GM12892 (cell line): ENCODE results near the gene TMEM9.

ENCODE experiments used
- DNase-seq: peaks from one replicate; pipeline ENCODE4 v3.0.0; 2011; ENCODE audit not compliant: insufficient read length
- FAIRE-seq: peaks from 2 replicates; lab custom pipeline; 2011; peaks lifted over from hg19 to GRCh38; lab: Jason Lieb, UNC
- POLR2A ChIP-seq: IDR thresholded peaks from 2 replicates; pipeline ENCODE4 v1.6.1; 2011; ENCODE audit warnings: low read depth, low read length, control low read depth
- POLR2AphosphoS5 ChIP-seq: IDR thresholded peaks from 2 replicates; pipeline ENCODE4 v1.6.1; 2011; ENCODE audit warnings: low read depth, low read length, control low read depth
- TAF1 ChIP-seq: IDR thresholded peaks from 2 replicates; pipeline ENCODE4 v1.6.1; 2011; ENCODE audit warnings: low read depth, mild to moderate bottlenecking, control low read depth, low read length, borderline replicate concordance

Gene TMEM9

DNA sequence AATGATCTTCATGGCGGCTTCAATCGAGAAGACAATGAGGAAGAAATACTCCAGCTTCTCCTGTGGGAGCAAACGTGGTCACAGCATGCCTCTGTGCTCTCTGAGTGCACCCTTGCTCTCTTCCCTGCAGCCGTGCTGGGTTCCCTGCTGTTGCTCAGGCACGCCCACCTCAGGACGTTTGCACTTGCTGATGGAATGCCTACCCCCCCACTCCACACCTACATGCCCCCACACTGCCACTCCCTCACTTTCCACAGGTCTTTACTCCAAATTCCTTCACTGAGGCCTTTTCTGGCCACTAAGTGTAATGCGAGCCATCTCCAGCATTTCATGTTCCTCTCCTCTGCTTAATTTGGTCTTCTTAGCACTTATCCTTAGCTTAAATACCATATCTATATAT is 60.3 kb downstream of the TMEM9 start:
- FAIRE-seq (no peak), DNase-seq (no peak)
- no peak for TF ChIP-seq TAF1
- TF ChIP-seq POLR2AphosphoS5, result no peak
- TF ChIP-seq POLR2A, result no peak

DNA sequence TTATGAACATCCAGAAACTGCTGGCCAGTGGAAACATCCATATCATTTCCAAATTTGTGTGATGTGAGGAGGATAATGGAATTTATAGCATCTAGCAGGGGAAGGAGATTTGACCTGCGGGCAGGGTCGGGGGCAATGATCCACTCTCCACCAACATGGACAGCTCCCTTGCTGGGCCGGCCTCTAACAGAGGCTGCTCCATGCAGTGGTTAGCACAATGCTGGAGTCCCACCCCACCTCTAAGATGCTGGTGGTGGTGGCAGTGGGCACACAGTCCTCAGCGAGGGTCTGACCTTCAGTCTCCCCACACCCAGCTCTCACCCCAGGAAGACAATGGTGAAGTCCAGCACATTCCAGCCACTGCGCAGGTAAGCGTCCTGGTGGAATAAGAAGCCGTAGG is 60.7 kb downstream of the TMEM9 start:
- FAIRE-seq (no peak), DNase-seq (no peak)
- TF ChIP-seq POLR2AphosphoS5 (no peak), TAF1 (no peak), POLR2A (no peak)

DNA sequence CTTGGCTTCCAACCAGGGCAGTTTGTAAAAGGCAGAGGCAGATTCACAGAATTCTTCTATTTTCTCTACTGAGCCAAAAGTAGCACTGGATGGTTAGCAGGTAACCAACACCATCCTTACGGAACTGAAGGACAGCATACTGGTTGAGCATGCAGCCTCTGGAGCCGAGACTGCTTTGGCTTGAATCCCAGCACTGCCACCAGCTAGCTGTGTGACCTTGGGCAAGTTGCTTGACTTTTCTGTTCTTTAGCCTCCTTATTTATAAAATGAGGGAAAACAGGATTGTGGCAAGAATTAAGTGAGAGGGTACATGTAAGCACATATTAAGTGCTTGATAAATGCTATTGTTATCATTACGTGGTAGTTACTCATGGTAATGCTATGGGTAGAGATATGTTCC is 61.5 kb downstream of the TMEM9 start:
- TF ChIP-seq TAF1, result no peak
- TF ChIP-seq POLR2AphosphoS5, result no peak
- no peak for TF ChIP-seq POLR2A
- FAIRE-seq, result no peak
- DNase-seq, result no peak

DNA sequence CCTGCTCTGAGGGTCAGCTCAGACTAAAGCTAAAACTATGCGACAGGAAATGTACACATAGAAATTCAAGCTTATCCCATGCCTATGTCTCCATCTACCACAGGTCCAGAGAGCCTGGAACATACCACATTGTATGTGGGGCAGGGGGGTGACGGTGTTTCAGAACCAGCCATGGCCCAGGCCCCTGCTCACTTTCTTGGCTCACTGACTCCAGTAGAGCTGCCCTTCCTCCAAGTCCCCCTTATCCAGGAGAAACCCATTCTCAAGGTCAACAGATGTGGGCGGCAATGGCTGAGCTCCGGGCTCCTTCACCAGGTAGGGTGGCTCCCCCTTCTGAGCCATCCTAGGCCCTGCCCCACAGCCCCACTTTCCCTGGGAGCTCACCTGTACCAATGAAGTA is 63.0 kb downstream of the TMEM9 start:
- TF ChIP-seq POLR2AphosphoS5, result no peak
- TF ChIP-seq POLR2A, result no peak
- no peak for TF ChIP-seq TAF1
- DNase-seq, result no peak
- no peak for FAIRE-seq

DNA sequence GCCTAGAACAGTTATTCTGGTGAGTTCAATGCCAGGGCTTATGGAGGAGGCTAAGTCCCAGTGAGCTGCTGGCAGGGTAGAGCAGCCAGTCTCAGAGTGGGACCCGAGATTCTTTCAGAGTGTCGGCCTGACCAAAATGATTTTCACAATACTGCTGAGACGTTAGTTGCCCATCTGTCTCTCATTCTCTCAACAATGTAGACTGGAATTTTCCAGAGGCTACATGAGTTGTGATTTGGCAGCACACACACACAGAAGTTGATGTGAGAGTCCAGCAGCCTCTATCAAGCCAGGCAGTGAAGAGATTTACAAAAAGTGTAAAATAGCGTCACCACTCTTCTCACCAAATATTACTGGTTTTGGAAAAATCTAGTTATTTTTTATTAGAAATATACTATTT is 63.7 kb downstream of the TMEM9 start:
- FAIRE-seq, result no peak
- no peak for TF ChIP-seq TAF1
- no peak for DNase-seq

- FAIRE-seq (no peak), DNase-seq (no peak)
- TF ChIP-seq TAF1 (no peak), POLR2AphosphoS5 (no peak), POLR2A (no peak)
Measured at GRCh38 chr1:201089596-201089995, 64.7 kb downstream of the TMEM9 start.

GRCh38 chr1:201088901-201089525 is 65.3 kb downstream of the TMEM9 start:
- TF ChIP-seq POLR2A (no peak), POLR2AphosphoS5 (no peak)
- no peak for FAIRE-seq

GRCh38 chr1:201088395-201088794 is 65.9 kb downstream of the TMEM9 start:
- DNase-seq (no peak), FAIRE-seq (no peak)
- no peak for TF ChIP-seq POLR2A
- TF ChIP-seq POLR2AphosphoS5, result no peak
- TF ChIP-seq TAF1, result no peak

More at GRCh38 chr1:201088901-201089525, 65.3 kb downstream of the TMEM9 start:
- DNase-seq, result no peak

GRCh38 chr1:201085902-201086735 is 68.2 kb downstream of the TMEM9 start:
- TF ChIP-seq TAF1 (no peak), POLR2A (no peak), POLR2AphosphoS5 (no peak)

More at GRCh38 chr1:201085902-201086735, 68.2 kb downstream of the TMEM9 start:
- FAIRE-seq (no peak), DNase-seq (peak; percentile 50)
